GM23338 (cell line): ENCODE data around the gene STING1. TPM values are rescaled to one million over a fixed set of nuclear protein-coding genes. Genes with fewer than 3 reads are reported as not detected.

Experiments
- ATAC-seq: fragments of 200-7000 bp; cut with Tn5 transposase; 3 replicates; pipeline ENCODE4 v1.9.1; 2020
- DNase-seq: peaks from one replicate; pipeline ENCODE4 v3.0.0-alpha.2; 2015; ENCODE audit warnings: low spot score
- H2AFZ ChIP-seq: fragments of 200-600 bp; sonication (generic); 2 replicates; pipeline ENCODE4 v1.8.0; 2016; ENCODE audit warnings: antibody characterized with exemption, mild to moderate bottlenecking, moderate library complexity
- H3F3A ChIP-seq: fragments of 200-600 bp; sonication (generic); replicated peaks from 2 replicates; pipeline ENCODE4 v1.8.0; 2017; ENCODE audit warnings: antibody characterized with exemption, mixed run types, low read depth
- H3K27ac ChIP-seq: fragments of 200-600 bp; sonication (generic); 2 replicates; pipeline ENCODE4 v1.6.1; 2016; ENCODE audit warnings: low read depth
- H3K27me3 ChIP-seq: fragments of 200-600 bp; sonication (generic); 2 replicates; pipeline ENCODE4 v1.8.0; 2016; ENCODE audit warnings: mild to moderate bottlenecking, mixed run types, moderate library complexity; ENCODE audit not compliant: insufficient read depth
- H3K36me3 ChIP-seq: fragments of 200-600 bp; sonication (generic); 2 replicates; pipeline ENCODE4 v1.8.0; 2016; ENCODE audit warnings: mild to moderate bottlenecking; ENCODE audit not compliant: insufficient read depth
- H3K4me1 ChIP-seq: fragments of 200-600 bp; sonication (generic); 2 replicates; pipeline ENCODE4 v1.8.0; 2016; ENCODE audit warnings: mild to moderate bottlenecking, moderate library complexity; ENCODE audit not compliant: insufficient read depth
- H3K4me2 ChIP-seq: fragments of 200-600 bp; sonication (generic); 2 replicates; pipeline ENCODE4 v1.7.1; 2017; ENCODE audit warnings: mixed run types
- H3K4me3 ChIP-seq: fragments of 200-600 bp; sonication (generic); 2 replicates; pipeline ENCODE4 v1.6.1; 2016; ENCODE audit warnings: mixed run types
- H3K79me2 ChIP-seq: fragments of 200-600 bp; sonication (generic); replicated peaks from 2 replicates; pipeline ENCODE4 v1.8.0; 2017; ENCODE audit warnings: mild to moderate bottlenecking; ENCODE audit not compliant: insufficient read depth
- H3K9me2 ChIP-seq: fragments of 200-600 bp; sonication (generic); 2 replicates; pipeline ENCODE4 v1.8.0; 2017; ENCODE audit not compliant: insufficient read depth
- H4K20me1 ChIP-seq: fragments of 200-600 bp; sonication (generic); replicated peaks from 2 replicates; pipeline ENCODE4 v1.8.0; 2017; ENCODE audit warnings: mild to moderate bottlenecking; ENCODE audit not compliant: insufficient read depth
- H3K27ac Mint-ChIP-seq: 2 replicates; pipeline ENCODE4 v1.8.0; 2020; ENCODE audit warnings: inconsistent platforms, mild to moderate bottlenecking, moderate library complexity, mixed read lengths
- H3K27me3 Mint-ChIP-seq: 3 replicates; pipeline ENCODE4 v1.8.0; 2022; ENCODE audit warnings: low read depth, mild to moderate bottlenecking, moderate library complexity, mixed read lengths, inconsistent platforms; ENCODE audit not compliant: insufficient read depth, poor library complexity
- H3K36me3 Mint-ChIP-seq: 3 replicates; pipeline ENCODE4 v1.8.0; 2021; ENCODE audit warnings: low read depth, mild to moderate bottlenecking, inconsistent platforms, moderate library complexity, mixed read lengths
- H3K4me1 Mint-ChIP-seq: 3 replicates; pipeline ENCODE4 v1.8.0; 2020; ENCODE audit warnings: mild to moderate bottlenecking, inconsistent platforms, mixed read lengths
- H3K4me3 Mint-ChIP-seq: 3 replicates; pipeline ENCODE4 v1.8.0; 2021; ENCODE audit warnings: moderate library complexity, mild to moderate bottlenecking, inconsistent platforms, mixed read lengths
- H3K9me3 Mint-ChIP-seq: 3 replicates; pipeline ENCODE4 v1.8.0; 2020; ENCODE audit warnings: moderate library complexity, mild to moderate bottlenecking, inconsistent platforms, mixed read lengths
- CREB1 ChIP-seq: fragments of 250-450 bp; sonication (Bioruptor Pico); IDR thresholded peaks from 2 replicates; pipeline ENCODE4 v1.5.0; 2020; ENCODE audit warnings: low read depth, mild to moderate bottlenecking, moderate library complexity
- ETS1 ChIP-seq: IDR thresholded peaks from 2 replicates; pipeline ENCODE4 v1.6.1; 2016; ENCODE audit warnings: antibody characterized with exemption
- EZH2 ChIP-seq: fragments of 200-600 bp; sonication (generic); IDR thresholded peaks from one replicate; pipeline ENCODE4 v1.8.0; 2017; ENCODE audit warnings: antibody characterized with exemption, mild to moderate bottlenecking, low read depth; ENCODE audit not compliant: unreplicated experiment
- EZH2phosphoT487 ChIP-seq: fragments of 200-600 bp; sonication (generic); IDR thresholded peaks from one replicate; pipeline ENCODE4 v1.8.1; 2018; ENCODE audit warnings: antibody characterized with exemption; ENCODE audit not compliant: unreplicated experiment
- JUNB ChIP-seq: IDR thresholded peaks from one replicate; pipeline ENCODE4 v1.6.1; 2016; ENCODE audit warnings: antibody characterized with exemption; ENCODE audit not compliant: unreplicated experiment
- NANOG ChIP-seq: IDR thresholded peaks from 2 replicates; pipeline ENCODE4 v1.6.1; 2016; ENCODE audit warnings: antibody characterized with exemption, borderline replicate concordance
- POLR2AphosphoS5 ChIP-seq: IDR thresholded peaks from 2 replicates; pipeline ENCODE4 v1.6.1; 2016; ENCODE audit warnings: antibody characterized with exemption, low read depth
- STAT1 ChIP-seq: IDR thresholded peaks from one replicate; pipeline ENCODE4 v1.6.1; 2016; ENCODE audit warnings: antibody characterized with exemption; ENCODE audit not compliant: unreplicated experiment
- ZNF114 ChIP-seq: fragments of 250-450 bp; sonication (Bioruptor Pico); IDR thresholded peaks from 2 replicates; pipeline ENCODE4 v1.5.0; 2020; ENCODE audit warnings: mild to moderate bottlenecking, moderate library complexity
- ZNF331 ChIP-seq: fragments of 250-450 bp; sonication (Bioruptor Pico); IDR thresholded peaks from 2 replicates; pipeline ENCODE4 v1.5.0; 2020; ENCODE audit warnings: low read depth, mild to moderate bottlenecking, moderate library complexity
- polyA plus RNA-seq: library from polyadenylated mRNA; unstranded; fragments of >200 nt; fragmentation: Nextera tagmentation; extraction: Ambion mirVana; gene quantifications from 2 replicates; pipeline ENCODE4 v1.2.1, GENCODE V29; 2016
- total RNA-seq: library from RNA; depleted of rRNA; stranded (reverse); fragments of >200 nt; shearing (Covaris generic); gene quantifications from 2 replicates; pipeline ENCODE4 v1.2.3, GENCODE V29; 2014
- TF ChIP-seq, protein P1 (sequence below): IDR thresholded peaks from one replicate; pipeline ENCODE4 v1.6.1; 2018; ENCODE audit warnings: antibody characterized with exemption; ENCODE audit not compliant: unreplicated experiment
- TF ChIP-seq, protein P2 (sequence below): fragments of 250-450 bp; sonication (Bioruptor Pico); IDR thresholded peaks from 2 replicates; pipeline ENCODE4 v1.5.0; 2020; ENCODE audit warnings: mild to moderate bottlenecking, moderate library complexity
- TF ChIP-seq, protein P3 (sequence below), 2 experiments: fragments of 200-600 bp in 1 of 2; sonication (generic) in 1 of 2; conservative IDR thresholded peaks; 2 replicates each; pipeline versions ENCODE4 v1.5.1 to v1.6.1; 2016 to 2017; ENCODE audit warnings: antibody characterized with exemption in 2 of 2, low read depth in 2 of 2, mild to moderate bottlenecking in 2 of 2, moderate library complexity in 1 of 2

STING1 gene
- total and polyA plus RNA-seq, 2 experiments from 2014 or later: 0.66 TPM; not detected in 1

GRCh38 chr5:139453683-139454567 is 28.6 kb downstream of the STING1 start:
- DNase-seq (no peak), ATAC-seq (no peak)
- Mint-ChIP-seq H3K9me3 (no peaks in the 10 kb centered on the region), H3K36me3 (no peaks in the 10 kb centered on the region; the same call in 2 of the 3 replicates), H3K4me1 (peaks cover 2% of the 10 kb centered on the region), H3K27ac (no peak overlapping the region), H3K4me3 (no peak overlapping the region), H3K27me3 (peaks cover 7% of the 10 kb centered on the region)
- H4K20me1 ChIP-seq: no peaks in the 10 kb centered on the region
- no peak overlapping the region for H3K27ac ChIP-seq
- TF ChIP-seq CREB1 (CRISPR knock-in tag) (no peak), ZNF331 (CRISPR knock-in tag) (no peak), NANOG (no peak), EZH2phosphoT487 (no peak), ETS1 (no peak), POLR2AphosphoS5 (no peak), ZNF114 (CRISPR knock-in tag) (no peak), EZH2 (no peak), STAT1 (no peak), JUNB (no peak)
- TF ChIP-seq, protein P1, sequence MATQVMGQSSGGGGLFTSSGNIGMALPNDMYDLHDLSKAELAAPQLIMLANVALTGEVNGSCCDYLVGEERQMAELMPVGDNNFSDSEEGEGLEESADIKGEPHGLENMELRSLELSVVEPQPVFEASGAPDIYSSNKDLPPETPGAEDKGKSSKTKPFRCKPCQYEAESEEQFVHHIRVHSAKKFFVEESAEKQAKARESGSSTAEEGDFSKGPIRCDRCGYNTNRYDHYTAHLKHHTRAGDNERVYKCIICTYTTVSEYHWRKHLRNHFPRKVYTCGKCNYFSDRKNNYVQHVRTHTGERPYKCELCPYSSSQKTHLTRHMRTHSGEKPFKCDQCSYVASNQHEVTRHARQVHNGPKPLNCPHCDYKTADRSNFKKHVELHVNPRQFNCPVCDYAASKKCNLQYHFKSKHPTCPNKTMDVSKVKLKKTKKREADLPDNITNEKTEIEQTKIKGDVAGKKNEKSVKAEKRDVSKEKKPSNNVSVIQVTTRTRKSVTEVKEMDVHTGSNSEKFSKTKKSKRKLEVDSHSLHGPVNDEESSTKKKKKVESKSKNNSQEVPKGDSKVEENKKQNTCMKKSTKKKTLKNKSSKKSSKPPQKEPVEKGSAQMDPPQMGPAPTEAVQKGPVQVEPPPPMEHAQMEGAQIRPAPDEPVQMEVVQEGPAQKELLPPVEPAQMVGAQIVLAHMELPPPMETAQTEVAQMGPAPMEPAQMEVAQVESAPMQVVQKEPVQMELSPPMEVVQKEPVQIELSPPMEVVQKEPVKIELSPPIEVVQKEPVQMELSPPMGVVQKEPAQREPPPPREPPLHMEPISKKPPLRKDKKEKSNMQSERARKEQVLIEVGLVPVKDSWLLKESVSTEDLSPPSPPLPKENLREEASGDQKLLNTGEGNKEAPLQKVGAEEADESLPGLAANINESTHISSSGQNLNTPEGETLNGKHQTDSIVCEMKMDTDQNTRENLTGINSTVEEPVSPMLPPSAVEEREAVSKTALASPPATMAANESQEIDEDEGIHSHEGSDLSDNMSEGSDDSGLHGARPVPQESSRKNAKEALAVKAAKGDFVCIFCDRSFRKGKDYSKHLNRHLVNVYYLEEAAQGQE: no peak
- TF ChIP-seq, protein P2, sequence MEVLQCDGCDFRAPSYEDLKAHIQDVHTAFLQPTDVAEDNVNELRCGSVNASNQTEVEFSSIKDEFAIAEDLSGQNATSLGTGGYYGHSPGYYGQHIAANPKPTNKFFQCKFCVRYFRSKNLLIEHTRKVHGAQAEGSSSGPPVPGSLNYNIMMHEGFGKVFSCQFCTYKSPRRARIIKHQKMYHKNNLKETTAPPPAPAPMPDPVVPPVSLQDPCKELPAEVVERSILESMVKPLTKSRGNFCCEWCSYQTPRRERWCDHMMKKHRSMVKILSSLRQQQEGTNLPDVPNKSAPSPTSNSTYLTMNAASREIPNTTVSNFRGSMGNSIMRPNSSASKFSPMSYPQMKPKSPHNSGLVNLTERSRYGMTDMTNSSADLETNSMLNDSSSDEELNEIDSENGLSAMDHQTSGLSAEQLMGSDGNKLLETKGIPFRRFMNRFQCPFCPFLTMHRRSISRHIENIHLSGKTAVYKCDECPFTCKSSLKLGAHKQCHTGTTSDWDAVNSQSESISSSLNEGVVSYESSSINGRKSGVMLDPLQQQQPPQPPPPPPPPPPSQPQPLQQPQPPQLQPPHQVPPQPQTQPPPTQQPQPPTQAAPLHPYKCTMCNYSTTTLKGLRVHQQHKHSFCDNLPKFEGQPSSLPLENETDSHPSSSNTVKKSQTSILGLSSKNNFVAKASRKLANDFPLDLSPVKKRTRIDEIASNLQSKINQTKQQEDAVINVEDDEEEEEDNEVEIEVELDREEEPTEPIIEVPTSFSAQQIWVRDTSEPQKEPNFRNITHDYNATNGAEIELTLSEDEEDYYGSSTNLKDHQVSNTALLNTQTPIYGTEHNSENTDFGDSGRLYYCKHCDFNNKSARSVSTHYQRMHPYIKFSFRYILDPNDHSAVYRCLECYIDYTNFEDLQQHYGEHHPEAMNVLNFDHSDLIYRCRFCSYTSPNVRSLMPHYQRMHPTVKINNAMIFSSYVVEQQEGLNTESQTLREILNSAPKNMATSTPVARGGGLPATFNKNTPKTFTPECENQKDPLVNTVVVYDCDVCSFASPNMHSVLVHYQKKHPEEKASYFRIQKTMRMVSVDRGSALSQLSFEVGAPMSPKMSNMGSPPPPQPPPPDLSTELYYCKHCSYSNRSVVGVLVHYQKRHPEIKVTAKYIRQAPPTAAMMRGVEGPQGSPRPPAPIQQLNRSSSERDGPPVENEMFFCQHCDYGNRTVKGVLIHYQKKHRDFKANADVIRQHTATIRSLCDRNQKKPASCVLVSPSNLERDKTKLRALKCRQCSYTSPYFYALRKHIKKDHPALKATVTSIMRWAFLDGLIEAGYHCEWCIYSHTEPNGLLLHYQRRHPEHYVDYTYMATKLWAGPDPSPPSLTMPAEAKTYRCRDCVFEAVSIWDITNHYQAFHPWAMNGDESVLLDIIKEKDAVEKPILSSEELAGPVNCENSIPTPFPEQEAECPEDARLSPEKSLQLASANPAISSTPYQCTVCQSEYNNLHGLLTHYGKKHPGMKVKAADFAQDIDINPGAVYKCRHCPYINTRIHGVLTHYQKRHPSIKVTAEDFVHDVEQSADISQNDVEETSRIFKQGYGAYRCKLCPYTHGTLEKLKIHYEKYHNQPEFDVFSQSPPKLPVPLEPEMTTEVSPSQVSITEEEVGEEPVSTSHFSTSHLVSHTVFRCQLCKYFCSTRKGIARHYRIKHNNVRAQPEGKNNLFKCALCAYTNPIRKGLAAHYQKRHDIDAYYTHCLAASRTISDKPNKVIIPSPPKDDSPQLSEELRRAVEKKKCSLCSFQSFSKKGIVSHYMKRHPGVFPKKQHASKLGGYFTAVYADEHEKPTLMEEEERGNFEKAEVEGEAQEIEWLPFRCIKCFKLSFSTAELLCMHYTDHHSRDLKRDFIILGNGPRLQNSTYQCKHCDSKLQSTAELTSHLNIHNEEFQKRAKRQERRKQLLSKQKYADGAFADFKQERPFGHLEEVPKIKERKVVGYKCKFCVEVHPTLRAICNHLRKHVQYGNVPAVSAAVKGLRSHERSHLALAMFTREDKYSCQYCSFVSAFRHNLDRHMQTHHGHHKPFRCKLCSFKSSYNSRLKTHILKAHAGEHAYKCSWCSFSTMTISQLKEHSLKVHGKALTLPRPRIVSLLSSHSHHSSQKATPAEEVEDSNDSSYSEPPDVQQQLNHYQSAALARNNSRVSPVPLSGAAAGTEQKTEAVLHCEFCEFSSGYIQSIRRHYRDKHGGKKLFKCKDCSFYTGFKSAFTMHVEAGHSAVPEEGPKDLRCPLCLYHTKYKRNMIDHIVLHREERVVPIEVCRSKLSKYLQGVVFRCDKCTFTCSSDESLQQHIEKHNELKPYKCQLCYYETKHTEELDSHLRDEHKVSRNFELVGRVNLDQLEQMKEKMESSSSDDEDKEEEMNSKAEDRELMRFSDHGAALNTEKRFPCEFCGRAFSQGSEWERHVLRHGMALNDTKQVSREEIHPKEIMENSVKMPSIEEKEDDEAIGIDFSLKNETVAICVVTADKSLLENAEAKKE (CRISPR knock-in tag): no peak
- TF ChIP-seq, protein P3, sequence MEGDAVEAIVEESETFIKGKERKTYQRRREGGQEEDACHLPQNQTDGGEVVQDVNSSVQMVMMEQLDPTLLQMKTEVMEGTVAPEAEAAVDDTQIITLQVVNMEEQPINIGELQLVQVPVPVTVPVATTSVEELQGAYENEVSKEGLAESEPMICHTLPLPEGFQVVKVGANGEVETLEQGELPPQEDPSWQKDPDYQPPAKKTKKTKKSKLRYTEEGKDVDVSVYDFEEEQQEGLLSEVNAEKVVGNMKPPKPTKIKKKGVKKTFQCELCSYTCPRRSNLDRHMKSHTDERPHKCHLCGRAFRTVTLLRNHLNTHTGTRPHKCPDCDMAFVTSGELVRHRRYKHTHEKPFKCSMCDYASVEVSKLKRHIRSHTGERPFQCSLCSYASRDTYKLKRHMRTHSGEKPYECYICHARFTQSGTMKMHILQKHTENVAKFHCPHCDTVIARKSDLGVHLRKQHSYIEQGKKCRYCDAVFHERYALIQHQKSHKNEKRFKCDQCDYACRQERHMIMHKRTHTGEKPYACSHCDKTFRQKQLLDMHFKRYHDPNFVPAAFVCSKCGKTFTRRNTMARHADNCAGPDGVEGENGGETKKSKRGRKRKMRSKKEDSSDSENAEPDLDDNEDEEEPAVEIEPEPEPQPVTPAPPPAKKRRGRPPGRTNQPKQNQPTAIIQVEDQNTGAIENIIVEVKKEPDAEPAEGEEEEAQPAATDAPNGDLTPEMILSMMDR (conservative IDR thresholded peaks at IDR 0.05; ENCODE audit: low read depth in 2 of 2): no peak
- no peaks in the 10 kb centered on the region for H3F3A ChIP-seq
- no peak overlapping the region for H3K4me2 ChIP-seq
- no peaks in the 10 kb centered on the region for H3K9me2 ChIP-seq
- H3K79me2 ChIP-seq: no peaks in the 10 kb centered on the region
- H3K36me3 ChIP-seq: no peaks in the 10 kb centered on the region
- H2AFZ ChIP-seq: no peak overlapping the region
- H3K4me3 ChIP-seq: no peak overlapping the region
- H3K27me3 ChIP-seq: no peaks in the 10 kb centered on the region
- no peaks in the 10 kb centered on the region for H3K4me1 ChIP-seq
